DND-41 (cell line): Measurements from ENCODE around the gene DNAH1.

Experiments used
- CTCF ChIP-seq: IDR thresholded peaks from 2 replicates; pipeline ENCODE4 v1.5.1; 2012; ENCODE audit warnings: borderline replicate concordance, low read length, moderate library complexity, mild to moderate bottlenecking; ENCODE audit not compliant: poor library complexity, severe bottlenecking; ENCODE audit errors: extremely low read depth
- EZH2 ChIP-seq: IDR thresholded peaks from 3 replicates; pipeline ENCODE4 v1.6.1; 2012; ENCODE audit warnings: borderline replicate concordance, low read depth, mild to moderate bottlenecking, moderate library complexity, low read length, inconsistent platforms; ENCODE audit not compliant: severe bottlenecking

GRCh38 chr3:52315006-52315405, 1.1 kb upstream of the DNAH1 start:
- no peak for TF ChIP-seq CTCF
- TF ChIP-seq EZH2: no peak
